WTC11 (cell line): ENCODE results near the gene KCTD16.

Experiments used
- TCF7 ChIP-seq: sonication (generic); formaldehyde crosslinking; IDR thresholded peaks from 2 replicates; pipeline ENCODE4 v1.8.0; 2022; ENCODE audit warnings: mild to moderate bottlenecking, low read depth, missing genetic modification reagents, moderate library complexity
- TF ChIP-seq, protein P1 (sequence below): fragments of 200-600 bp; IDR thresholded peaks from 2 replicates; pipeline ENCODE4 v1.8.0; 2022; ENCODE audit warnings: antibody characterized with exemption
- TF ChIP-seq, protein P2 (sequence below): fragments of 250-450 bp; sonication (Bioruptor Pico); IDR thresholded peaks from 2 replicates; pipeline ENCODE4 v2.1.2; 2022; ENCODE audit warnings: mild to moderate bottlenecking, moderate library complexity
- TF ChIP-seq, protein P3 (sequence below): sonication (generic); formaldehyde crosslinking; conservative IDR thresholded peaks from 2 replicates; pipeline ENCODE4 v1.8.1; 2022; ENCODE audit warnings: mild to moderate bottlenecking, missing genetic modification reagents
- TF ChIP-seq, protein P4 (sequence below): sonication (generic); formaldehyde crosslinking; IDR thresholded peaks from 2 replicates; pipeline ENCODE4 v1.8.1; 2022; ENCODE audit warnings: mild to moderate bottlenecking, missing genetic modification reagents, moderate library complexity, borderline replicate concordance
- TF ChIP-seq, protein P5 (sequence below): sonication (generic); formaldehyde crosslinking; IDR thresholded peaks from 2 replicates; pipeline ENCODE4 v1.8.1; 2022; ENCODE audit warnings: low read depth, mild to moderate bottlenecking, moderate library complexity, missing genetic modification reagents, borderline replicate concordance
- TF ChIP-seq, protein P6 (sequence below): sonication (generic); formaldehyde crosslinking; IDR thresholded peaks from 2 replicates; pipeline ENCODE4 v1.8.1; 2022; ENCODE audit warnings: low read depth, missing genetic modification reagents, borderline replicate concordance
- TF ChIP-seq, protein P7 (sequence below): sonication (generic); formaldehyde crosslinking; IDR thresholded peaks from 2 replicates; pipeline ENCODE4 v1.8.1; 2023; ENCODE audit warnings: mild to moderate bottlenecking, missing genetic modification reagents, moderate library complexity

DNA sequence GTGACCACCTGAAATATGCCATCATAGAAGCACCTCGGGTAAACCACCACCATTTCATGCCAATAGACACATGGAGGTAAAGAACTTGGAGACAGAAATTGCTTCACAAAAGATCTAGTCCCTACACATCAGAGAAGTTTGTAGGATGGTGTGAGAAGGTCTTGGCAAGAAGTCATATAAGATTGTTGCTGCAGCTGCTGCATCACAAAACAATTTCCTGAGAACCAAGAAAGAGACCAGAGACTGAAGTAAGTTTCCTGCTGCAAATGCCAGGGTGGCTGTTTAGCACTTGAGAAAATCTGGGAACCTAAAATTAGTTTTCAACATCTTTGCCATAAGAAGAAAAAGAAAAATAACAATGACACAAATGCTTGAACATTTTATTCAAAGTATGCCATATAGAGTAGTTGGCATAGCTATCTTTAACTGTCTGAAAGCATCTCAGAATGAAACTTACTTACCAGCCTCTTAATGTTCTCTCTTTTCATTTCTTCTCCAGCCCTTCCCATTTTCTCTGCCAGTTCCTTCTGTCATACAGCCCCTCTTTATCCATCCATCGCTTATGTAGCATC is 114.3 kb downstream of the KCTD16 start:
- TF ChIP-seq, protein P1, sequence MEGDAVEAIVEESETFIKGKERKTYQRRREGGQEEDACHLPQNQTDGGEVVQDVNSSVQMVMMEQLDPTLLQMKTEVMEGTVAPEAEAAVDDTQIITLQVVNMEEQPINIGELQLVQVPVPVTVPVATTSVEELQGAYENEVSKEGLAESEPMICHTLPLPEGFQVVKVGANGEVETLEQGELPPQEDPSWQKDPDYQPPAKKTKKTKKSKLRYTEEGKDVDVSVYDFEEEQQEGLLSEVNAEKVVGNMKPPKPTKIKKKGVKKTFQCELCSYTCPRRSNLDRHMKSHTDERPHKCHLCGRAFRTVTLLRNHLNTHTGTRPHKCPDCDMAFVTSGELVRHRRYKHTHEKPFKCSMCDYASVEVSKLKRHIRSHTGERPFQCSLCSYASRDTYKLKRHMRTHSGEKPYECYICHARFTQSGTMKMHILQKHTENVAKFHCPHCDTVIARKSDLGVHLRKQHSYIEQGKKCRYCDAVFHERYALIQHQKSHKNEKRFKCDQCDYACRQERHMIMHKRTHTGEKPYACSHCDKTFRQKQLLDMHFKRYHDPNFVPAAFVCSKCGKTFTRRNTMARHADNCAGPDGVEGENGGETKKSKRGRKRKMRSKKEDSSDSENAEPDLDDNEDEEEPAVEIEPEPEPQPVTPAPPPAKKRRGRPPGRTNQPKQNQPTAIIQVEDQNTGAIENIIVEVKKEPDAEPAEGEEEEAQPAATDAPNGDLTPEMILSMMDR, result no peak
- TF ChIP-seq, protein P2, sequence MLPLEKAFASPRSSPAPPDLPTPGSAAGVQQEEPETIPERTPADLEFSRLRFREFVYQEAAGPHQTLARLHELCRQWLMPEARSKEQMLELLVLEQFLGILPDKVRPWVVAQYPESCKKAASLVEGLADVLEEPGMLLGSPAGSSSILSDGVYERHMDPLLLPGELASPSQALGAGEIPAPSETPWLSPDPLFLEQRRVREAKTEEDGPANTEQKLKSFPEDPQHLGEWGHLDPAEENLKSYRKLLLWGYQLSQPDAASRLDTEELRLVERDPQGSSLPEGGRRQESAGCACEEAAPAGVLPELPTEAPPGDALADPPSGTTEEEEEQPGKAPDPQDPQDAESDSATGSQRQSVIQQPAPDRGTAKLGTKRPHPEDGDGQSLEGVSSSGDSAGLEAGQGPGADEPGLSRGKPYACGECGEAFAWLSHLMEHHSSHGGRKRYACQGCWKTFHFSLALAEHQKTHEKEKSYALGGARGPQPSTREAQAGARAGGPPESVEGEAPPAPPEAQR (CRISPR knock-in tag), result no peak
- TF ChIP-seq, protein P3, sequence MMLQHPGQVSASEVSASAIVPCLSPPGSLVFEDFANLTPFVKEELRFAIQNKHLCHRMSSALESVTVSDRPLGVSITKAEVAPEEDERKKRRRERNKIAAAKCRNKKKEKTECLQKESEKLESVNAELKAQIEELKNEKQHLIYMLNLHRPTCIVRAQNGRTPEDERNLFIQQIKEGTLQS (CRISPR knock-in tag), result no peak
- TF ChIP-seq, protein P4, sequence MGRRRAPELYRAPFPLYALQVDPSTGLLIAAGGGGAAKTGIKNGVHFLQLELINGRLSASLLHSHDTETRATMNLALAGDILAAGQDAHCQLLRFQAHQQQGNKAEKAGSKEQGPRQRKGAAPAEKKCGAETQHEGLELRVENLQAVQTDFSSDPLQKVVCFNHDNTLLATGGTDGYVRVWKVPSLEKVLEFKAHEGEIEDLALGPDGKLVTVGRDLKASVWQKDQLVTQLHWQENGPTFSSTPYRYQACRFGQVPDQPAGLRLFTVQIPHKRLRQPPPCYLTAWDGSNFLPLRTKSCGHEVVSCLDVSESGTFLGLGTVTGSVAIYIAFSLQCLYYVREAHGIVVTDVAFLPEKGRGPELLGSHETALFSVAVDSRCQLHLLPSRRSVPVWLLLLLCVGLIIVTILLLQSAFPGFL, result no peak
- TF ChIP-seq, protein P5, sequence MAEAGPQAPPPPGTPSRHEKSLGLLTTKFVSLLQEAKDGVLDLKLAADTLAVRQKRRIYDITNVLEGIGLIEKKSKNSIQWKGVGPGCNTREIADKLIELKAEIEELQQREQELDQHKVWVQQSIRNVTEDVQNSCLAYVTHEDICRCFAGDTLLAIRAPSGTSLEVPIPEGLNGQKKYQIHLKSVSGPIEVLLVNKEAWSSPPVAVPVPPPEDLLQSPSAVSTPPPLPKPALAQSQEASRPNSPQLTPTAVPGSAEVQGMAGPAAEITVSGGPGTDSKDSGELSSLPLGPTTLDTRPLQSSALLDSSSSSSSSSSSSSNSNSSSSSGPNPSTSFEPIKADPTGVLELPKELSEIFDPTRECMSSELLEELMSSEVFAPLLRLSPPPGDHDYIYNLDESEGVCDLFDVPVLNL, result no peak
- TF ChIP-seq, protein P6, sequence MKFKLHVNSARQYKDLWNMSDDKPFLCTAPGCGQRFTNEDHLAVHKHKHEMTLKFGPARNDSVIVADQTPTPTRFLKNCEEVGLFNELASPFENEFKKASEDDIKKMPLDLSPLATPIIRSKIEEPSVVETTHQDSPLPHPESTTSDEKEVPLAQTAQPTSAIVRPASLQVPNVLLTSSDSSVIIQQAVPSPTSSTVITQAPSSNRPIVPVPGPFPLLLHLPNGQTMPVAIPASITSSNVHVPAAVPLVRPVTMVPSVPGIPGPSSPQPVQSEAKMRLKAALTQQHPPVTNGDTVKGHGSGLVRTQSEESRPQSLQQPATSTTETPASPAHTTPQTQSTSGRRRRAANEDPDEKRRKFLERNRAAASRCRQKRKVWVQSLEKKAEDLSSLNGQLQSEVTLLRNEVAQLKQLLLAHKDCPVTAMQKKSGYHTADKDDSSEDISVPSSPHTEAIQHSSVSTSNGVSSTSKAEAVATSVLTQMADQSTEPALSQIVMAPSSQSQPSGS (CRISPR knock-in tag), result no peak
- TF ChIP-seq, protein P7, sequence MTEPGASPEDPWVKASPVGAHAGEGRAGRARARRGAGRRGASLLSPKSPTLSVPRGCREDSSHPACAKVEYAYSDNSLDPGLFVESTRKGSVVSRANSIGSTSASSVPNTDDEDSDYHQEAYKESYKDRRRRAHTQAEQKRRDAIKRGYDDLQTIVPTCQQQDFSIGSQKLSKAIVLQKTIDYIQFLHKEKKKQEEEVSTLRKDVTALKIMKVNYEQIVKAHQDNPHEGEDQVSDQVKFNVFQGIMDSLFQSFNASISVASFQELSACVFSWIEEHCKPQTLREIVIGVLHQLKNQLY (CRISPR knock-in tag), result no peak
- no peak for TF ChIP-seq TCF7
